Endothelial cell of hepatic sinusoid (primary cell): ENCODE results near the gene NIPA2.

Source experiments
- in situ Hi-C: cut with HindIII; loops from 2 replicates; pipeline ENCODE4 v1.10.0; 2017; ENCODE audit warnings: low sequenced_read_pairs

NIPA2 gene

GRCh38 chr15:22895465-22896190 lies 57.2 kb downstream of the NIPA2 start:
- in situ Hi-C loops, result no loop called here

GRCh38 chr15:22902046-22902445 lies 63.6 kb downstream of the NIPA2 start:
- in situ Hi-C loops, result no loop called here

GRCh38 chr15:22902578-22902977 lies 64.1 kb downstream of the NIPA2 start:
- in situ Hi-C loops, result no loop called here

- in situ Hi-C loops, result no loop called here
These were observed 64.5 kb downstream of the NIPA2 start for GRCh38 chr15:22902981-22903380.

GRCh38 chr15:22903427-22903826 lies 65.0 kb downstream of the NIPA2 start:
- in situ Hi-C loops, result no loop called here

- in situ Hi-C loops, result no loop called here
These were observed 65.6 kb downstream of the NIPA2 start for GRCh38 chr15:22903961-22904534.

- in situ Hi-C loops, result no loop called here
These were observed 66.3 kb downstream of the NIPA2 start for GRCh38 chr15:22904736-22905135.

- in situ Hi-C loops, result no loop called here
These were observed 68.9 kb downstream of the NIPA2 start for GRCh38 chr15:22907161-22907950.

- in situ Hi-C loops, result no loop called here
These were observed 70.4 kb downstream of the NIPA2 start for GRCh38 chr15:22908830-22909229.

- in situ Hi-C loops, result no loop called here
These were observed 72.8 kb downstream of the NIPA2 start for GRCh38 chr15:22911306-22911705.

- in situ Hi-C loops, result no loop called here
These were observed 73.8 kb downstream of the NIPA2 start for GRCh38 chr15:22912256-22912655.

GRCh38 chr15:22913646-22914380 lies 75.3 kb downstream of the NIPA2 start:
- in situ Hi-C loops, result no loop called here

GRCh38 chr15:22915866-22916515 lies 77.5 kb downstream of the NIPA2 start:
- in situ Hi-C loops, result no loop called here

- in situ Hi-C loops, result no loop called here
These were observed 78.3 kb downstream of the NIPA2 start for GRCh38 chr15:22916606-22917350.

- in situ Hi-C loops, result no loop called here
These were observed 79.1 kb downstream of the NIPA2 start for GRCh38 chr15:22917556-22917955.
